Measurements from ENCODE around the gene INCA1.

The INCA1 gene

GRCh38 chr17:5014357-5014756, 17.0 kb upstream of the INCA1 start:
- no peak for DNase-seq (ENCODE audit: low read depth, low spot score)
- H3K27ac ChIP-seq, result no peak overlapping the region

GRCh38 chr17:5011928-5012327, 14.6 kb upstream of the INCA1 start:
- DNase-seq (ENCODE audit: low read depth, low spot score), result no peak
- H3K27ac ChIP-seq, result peak overlapping the region; percentile 23

- no peak overlapping the region for H3K27ac ChIP-seq
- DNase-seq (ENCODE audit: low read depth, low spot score), result no peak
These were observed 6.0 kb upstream of the INCA1 start for GRCh38 chr17:5003214-5003867.

GRCh38 chr17:5002121-5002788, 4.9 kb upstream of the INCA1 start:
- DNase-seq (ENCODE audit: low read depth, low spot score), result no peak
- H3K27ac ChIP-seq, result no peak overlapping the region

GRCh38 chr17:5000237-5000639, 2.9 kb upstream of the INCA1 start:
- DNase-seq (ENCODE audit: low read depth, low spot score), result no peak
- no peak overlapping the region for H3K27ac ChIP-seq

GRCh38 chr17:4999430-5000093, 2.2 kb upstream of the INCA1 start:
- no peak for DNase-seq (ENCODE audit: low read depth, low spot score)
- peak overlapping the region; percentile 71 for H3K27ac ChIP-seq

GRCh38 chr17:4998732-4999429, 1.6 kb upstream of the INCA1 start:
- DNase-seq (ENCODE audit: low read depth, low spot score), result no peak
- H3K27ac ChIP-seq, result peak overlapping the region; percentile 71

GRCh38 chr17:4998027-4998731, 857 bp upstream of the INCA1 start:
- peak overlapping the region; percentile 71 for H3K27ac ChIP-seq
- DNase-seq (ENCODE audit: low read depth, low spot score), result no peak

- no peak overlapping the region for H3K27ac ChIP-seq
- no peak for DNase-seq (ENCODE audit: low read depth, low spot score)
These were observed 3.2 kb downstream of the INCA1 start for GRCh38 chr17:4994081-4994595.

GRCh38 chr17:4987767-4988567, 9.4 kb downstream of the INCA1 start:
- H3K27ac ChIP-seq, result peak overlapping the region; percentile 82
- no peak for DNase-seq (ENCODE audit: low read depth, low spot score)

GRCh38 chr17:4986951-4987766, 10.2 kb downstream of the INCA1 start, which contains the start of gene CAMTA2:
CAMTA2 (minus strand) TSS chr17:4987675; CDS start chr17:4986222, 1,453 bp downstream.
- no peak for DNase-seq (ENCODE audit: low read depth, low spot score)
- H3K27ac ChIP-seq, result peak within 1 kb of the TSS; percentile 82

GRCh38 chr17:4986403-4986802, 10.9 kb downstream of the INCA1 start:
- H3K27ac ChIP-seq, result peak overlapping the region; percentile 82
- DNase-seq (ENCODE audit: low read depth, low spot score), result no peak

GRCh38 chr17:4982305-4982704, 15.0 kb downstream of the INCA1 start:
- no peak for DNase-seq (ENCODE audit: low read depth, low spot score)
- H3K27ac ChIP-seq, result no peak overlapping the region

GRCh38 chr17:4980644-4981216, 16.6 kb downstream of the INCA1 start:
- DNase-seq (ENCODE audit: low read depth, low spot score), result no peak
- H3K27ac ChIP-seq, result no peak overlapping the region

- H3K27ac ChIP-seq, result no peak overlapping the region
These were observed 18.6 kb downstream of the INCA1 start for GRCh38 chr17:4978726-4979125.

GRCh38 chr17:4974115-4974670, 23.1 kb downstream of the INCA1 start:
- no peak overlapping the region for H3K27ac ChIP-seq
- DNase-seq (ENCODE audit: low read depth, low spot score), result no peak

More at GRCh38 chr17:4978726-4979125, 18.6 kb downstream of the INCA1 start:
- no peak for DNase-seq (ENCODE audit: low read depth, low spot score)

GRCh38 chr17:4973256-4974114, 23.8 kb downstream of the INCA1 start:
- H3K27ac ChIP-seq, result no peak overlapping the region

More at GRCh38 chr17:4973256-4974114, 23.8 kb downstream of the INCA1 start:
- DNase-seq (ENCODE audit: low read depth, low spot score), result no peak

Data from epithelial cell of prostate (primary cell).